Trophoblast cell (in vitro differentiated cells and primary cell): ENCODE results near the gene GTF2IRD1.

ENCODE experiments used
- DNase-seq, 2 donors: peaks; one replicate each; pipeline ENCODE4 v3.0.0-alpha.2; 2016
- H2AFZ ChIP-seq: 2 replicates; pipeline ENCODE4 v1.6.1; 2013; ENCODE audit warnings: low read length, moderate library complexity, mild to moderate bottlenecking; ENCODE audit not compliant: insufficient read depth, poor library complexity
- H2AK5ac ChIP-seq: 2 replicates; pipeline ENCODE4 v1.6.1; 2013; ENCODE audit warnings: mild to moderate bottlenecking, low read length
- H2BK120ac ChIP-seq: 2 replicates; pipeline ENCODE4 v1.6.1; 2013; ENCODE audit warnings: low read length, mild to moderate bottlenecking, moderate library complexity; ENCODE audit not compliant: insufficient read depth, poor library complexity
- H2BK12ac ChIP-seq: 2 replicates; pipeline ENCODE4 v1.6.1; 2013; ENCODE audit warnings: mild to moderate bottlenecking, low read length, moderate library complexity
- H2BK5ac ChIP-seq: 2 replicates; pipeline ENCODE4 v1.6.1; 2013; ENCODE audit warnings: low read length, low read depth, moderate library complexity, mild to moderate bottlenecking; ENCODE audit not compliant: poor library complexity
- H3K14ac ChIP-seq: 2 replicates; pipeline ENCODE4 v1.6.1; 2013; ENCODE audit warnings: mild to moderate bottlenecking, low read length
- H3K18ac ChIP-seq: 2 replicates; pipeline ENCODE4 v1.6.1; 2013; ENCODE audit warnings: mild to moderate bottlenecking, low read length
- H3K23ac ChIP-seq: 2 replicates; pipeline ENCODE4 v1.6.1; 2013; ENCODE audit warnings: low read length
- H3K27ac ChIP-seq: 2 replicates; pipeline ENCODE4 v1.5.1; 2013; ENCODE audit warnings: low read depth, mild to moderate bottlenecking, inconsistent platforms, low read length, moderate library complexity
- H3K27me3 ChIP-seq: 2 replicates; pipeline ENCODE4 v1.6.1; 2013; ENCODE audit warnings: inconsistent platforms, mild to moderate bottlenecking, low read length, moderate library complexity; ENCODE audit not compliant: insufficient read depth
- H3K36me3 ChIP-seq, 2 experiments: 1 replicate in 1 of 2; 2 replicates in 1 of 2; pipeline ENCODE4 v1.6.1; 2013; ENCODE audit warnings: low read length in 2 of 2, mild to moderate bottlenecking in 2 of 2, moderate library complexity in 1 of 2; ENCODE audit not compliant: insufficient read depth in 2 of 2, control insufficient read depth in 1 of 2
- H3K4ac ChIP-seq: 2 replicates; pipeline ENCODE4 v1.6.1; 2013; ENCODE audit warnings: low read depth, mild to moderate bottlenecking, low read length, moderate library complexity
- H3K4me1 ChIP-seq, 2 experiments: 1 replicate in 1 of 2; 2 replicates in 1 of 2; pipeline ENCODE4 v1.6.1; 2013; ENCODE audit warnings: low read length in 2 of 2, mild to moderate bottlenecking in 2 of 2, moderate library complexity in 1 of 2; ENCODE audit not compliant: insufficient read depth in 2 of 2, control insufficient read depth in 1 of 2
- H3K4me2 ChIP-seq: 2 replicates; pipeline ENCODE4 v1.6.1; 2013; ENCODE audit warnings: inconsistent platforms, mild to moderate bottlenecking, low read length, moderate library complexity
- H3K4me3 ChIP-seq: 2 replicates; pipeline ENCODE4 v1.5.1; 2013; ENCODE audit warnings: mild to moderate bottlenecking, low read depth, low read length, inconsistent platforms
- H3K79me1 ChIP-seq: one replicate; pipeline ENCODE4 v1.6.1; 2013; ENCODE audit warnings: low read length
- H3K79me2 ChIP-seq: 2 replicates; pipeline ENCODE4 v1.6.1; 2013; ENCODE audit warnings: low read length, mild to moderate bottlenecking; ENCODE audit not compliant: control insufficient read depth, insufficient read depth, poor library complexity
- H3K9ac ChIP-seq: 2 replicates; pipeline ENCODE4 v1.6.1; 2013; ENCODE audit warnings: mild to moderate bottlenecking, low read length
- H3K9me3 ChIP-seq: 2 replicates; pipeline ENCODE4 v1.6.1; 2013; ENCODE audit warnings: low read depth, mild to moderate bottlenecking, control low read depth, inconsistent platforms, low read length; ENCODE audit not compliant: insufficient read depth
- H4K12ac ChIP-seq: 2 replicates; pipeline ENCODE4 v1.6.1; 2013; ENCODE audit warnings: low read depth, mild to moderate bottlenecking, low read length, moderate library complexity
- H4K8ac ChIP-seq: 2 replicates; pipeline ENCODE4 v1.6.1; 2013; ENCODE audit warnings: low read depth, mild to moderate bottlenecking, low read length, moderate library complexity
- H4K91ac ChIP-seq: one replicate; pipeline ENCODE4 v1.6.1; 2013; ENCODE audit warnings: low read depth, mild to moderate bottlenecking, low read length, moderate library complexity
- WGBS: extraction: QIAGEN DNeasy Blood & Tissue Kit; methylation state at CpG from one replicate; pipeline ENCODE4 v1.1.7; 2013; ENCODE audit warnings: missing lambda C conversion rate; ENCODE audit not compliant: insufficient read length, insufficient coverage; ENCODE audit errors: extremely low coverage; 5-methylcytosine and 5-hydroxymethylcytosine counted together

The GTF2IRD1 gene

DNA sequence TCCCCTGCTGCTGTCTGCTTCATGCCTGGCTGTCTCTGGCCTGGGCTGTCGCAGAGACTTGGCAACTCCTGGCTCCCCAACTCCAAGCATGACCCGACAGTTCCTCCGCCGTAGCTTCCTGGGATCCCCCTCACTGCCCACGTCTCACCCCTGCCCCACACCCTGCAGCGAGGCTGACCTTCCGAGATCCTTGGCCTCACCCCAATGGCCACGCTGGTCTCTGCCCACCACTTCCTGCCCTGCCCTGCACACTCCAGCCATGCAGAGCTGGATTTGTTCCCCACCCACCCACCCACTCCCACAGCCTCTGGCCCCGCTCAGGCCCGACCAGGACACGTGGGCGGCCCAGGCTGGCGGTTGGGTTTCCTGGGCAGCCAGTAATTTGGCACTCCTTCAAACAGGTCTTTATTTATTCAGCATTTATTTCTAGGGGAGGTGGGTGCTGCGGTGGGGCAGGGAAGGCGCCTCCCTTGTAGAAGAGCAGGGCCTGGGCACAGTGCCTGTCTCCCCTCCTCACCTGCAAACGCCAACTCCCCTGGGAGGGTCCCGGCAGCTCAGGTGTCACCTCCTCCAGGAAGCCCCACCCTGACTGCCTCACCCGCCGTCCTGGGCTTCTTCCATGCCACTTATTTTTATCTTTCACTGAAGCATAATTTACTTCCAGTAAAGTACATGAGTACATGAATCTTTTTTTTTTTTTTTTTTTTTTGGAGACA lies 25.5 kb downstream of the GTF2IRD1 start:
- no peak overlapping the region for H3K4me2 ChIP-seq
- H3K9ac ChIP-seq: no peak overlapping the region
- no peak for DNase-seq
- H2BK120ac ChIP-seq: no peak overlapping the region
- H3K27ac ChIP-seq: no peak overlapping the region
- H3K23ac ChIP-seq: no peak overlapping the region
- H3K4me3 ChIP-seq: no peak overlapping the region
- peaks cover 9% of the 10 kb centered on the region for H3K79me1 ChIP-seq
- H3K36me3 ChIP-seq: peaks cover 0 to 3% of the 10 kb centered on the region in 2 experiments
- H2AFZ ChIP-seq: no peak overlapping the region
- H3K79me2 ChIP-seq: peaks cover 3% of the 10 kb centered on the region
- H2BK12ac ChIP-seq: no peak overlapping the region
- H3K18ac ChIP-seq: no peak overlapping the region
- no peaks in the 10 kb centered on the region for H3K27me3 ChIP-seq
- no CpG with 5 or more reads among the region's 19 CpGs for WGBS
- peaks cover 20 to 38% of the 10 kb centered on the region in 2 experiments for H3K4me1 ChIP-seq
- no peak overlapping the region for H4K91ac ChIP-seq
- no peak overlapping the region for H3K4ac ChIP-seq
- H2AK5ac ChIP-seq: no peak overlapping the region
- no peak overlapping the region for H4K12ac ChIP-seq
- no peak overlapping the region for H2BK5ac ChIP-seq
- no peaks in the 10 kb centered on the region for H3K9me3 ChIP-seq
- no peak overlapping the region for H4K8ac ChIP-seq
- H3K14ac ChIP-seq: no peak overlapping the region

DNA sequence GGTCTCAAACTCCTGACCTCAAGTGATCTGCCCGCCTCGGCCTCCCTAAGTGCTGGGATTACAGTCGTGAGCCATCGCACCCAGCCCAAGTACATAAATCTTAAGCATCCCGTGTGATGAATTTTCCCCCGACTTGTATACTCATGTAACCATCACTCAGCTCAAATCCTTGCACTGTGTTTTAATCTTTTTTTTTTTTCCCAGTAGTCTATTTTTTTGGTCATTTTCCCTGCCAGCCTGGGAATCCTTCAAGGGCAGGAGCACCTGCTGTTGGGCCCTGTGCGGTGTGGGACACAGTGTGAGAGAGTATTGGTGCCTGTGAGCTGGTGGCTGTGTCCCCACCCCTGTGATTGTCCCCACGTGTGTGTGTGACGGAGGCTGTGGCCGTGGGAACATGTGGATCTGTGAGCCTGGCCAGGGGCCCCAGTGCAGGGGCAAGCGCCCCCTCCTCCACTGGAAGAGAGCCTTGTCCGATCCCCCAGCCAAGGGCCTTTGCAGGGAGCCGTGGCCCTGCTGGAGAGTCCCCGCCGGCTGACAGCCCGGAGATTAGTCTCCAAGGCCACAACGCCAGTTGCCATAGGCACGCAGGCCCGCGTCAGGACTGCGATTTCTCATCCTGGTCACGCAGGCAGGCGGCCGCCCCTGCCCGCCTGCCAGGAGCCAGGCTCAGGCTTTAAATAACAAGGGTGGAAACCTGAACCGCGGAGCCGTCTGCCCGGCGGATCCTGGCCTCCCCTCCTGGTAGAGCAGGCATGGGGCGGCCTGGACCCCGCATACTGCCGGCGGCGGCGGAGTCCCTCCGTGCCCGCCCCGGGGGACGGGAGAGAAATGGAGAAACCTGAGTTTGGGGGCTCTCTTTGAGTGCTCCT lies 26.5 kb downstream of the GTF2IRD1 start:
- Histone ChIP-seq H2AFZ (no peak overlapping the region), H3K27ac (peak overlapping the region; percentile 67), H3K9ac (peak overlapping the region; percentile 54), H3K4me2 (peak overlapping the region; percentile 41), H3K9me3 (no peaks in the 10 kb centered on the region), H4K12ac (peak overlapping the region; percentile 17), H3K4me3 (no peak overlapping the region), H2BK12ac (peak overlapping the region; percentile 81), H3K4me1 (peaks cover 19 to 34% of the 10 kb centered on the region in 2 experiments), H3K14ac (peak overlapping the region; percentile 28), H2BK5ac (peak overlapping the region; percentile 37), H3K18ac (peak overlapping the region; percentile 49), H2AK5ac (peak overlapping the region; percentile 30), H3K4ac (no peak overlapping the region), H3K27me3 (no peaks in the 10 kb centered on the region), H3K79me2 (peaks cover 3% of the 10 kb centered on the region), H2BK120ac (peak overlapping the region; percentile 44), H4K91ac (peak overlapping the region; percentile 38), H3K36me3 (no peaks in the 10 kb centered on the region), H4K8ac (peak overlapping the region; percentile 55), H3K23ac (no peak overlapping the region), H3K79me1 (peaks cover 9% of the 10 kb centered on the region)
- DNase-seq: peak; percentile 76 to 84
- WGBS: no CpG with 5 or more reads among the region's 40 CpGs

- Histone ChIP-seq H3K79me1 (peaks cover 9% of the 10 kb centered on the region), H3K23ac (no peak overlapping the region), H4K91ac (peak overlapping the region; percentile 38), H2BK120ac (peak overlapping the region; percentile 14), H4K8ac (peak overlapping the region; percentile 55), H3K9me3 (no peaks in the 10 kb centered on the region), H3K36me3 (no peaks in the 10 kb centered on the region), H3K4ac (peak overlapping the region; percentile 9), H3K4me2 (peak overlapping the region; percentile 41), H2AK5ac (no peak overlapping the region), H3K18ac (peak overlapping the region; percentile 21), H3K14ac (no peak overlapping the region), H3K27me3 (no peaks in the 10 kb centered on the region), H4K12ac (peak overlapping the region; percentile 17), H3K9ac (no peak overlapping the region), H3K4me1 (peaks cover 14 to 27% of the 10 kb centered on the region in 2 experiments), H3K4me3 (no peak overlapping the region), H2BK5ac (peak overlapping the region; percentile 10), H3K27ac (peak overlapping the region; percentile 67), H2AFZ (no peak overlapping the region), H2BK12ac (peak overlapping the region; percentile 41), H3K79me2 (peaks cover 3% of the 10 kb centered on the region)
- WGBS: no CpG with 5 or more reads among the region's 16 CpGs
- peak; percentile 89 to 95 for DNase-seq
Measured at GRCh38 chr7:74480861-74481417, 27.2 kb downstream of the GTF2IRD1 start.

GRCh38 chr7:74481458-74482196 lies 27.9 kb downstream of the GTF2IRD1 start:
- H2AK5ac ChIP-seq: no peak overlapping the region
- peak overlapping the region; percentile 77 for H3K18ac ChIP-seq
- WGBS: no CpG with 5 or more reads among the region's 8 CpGs
- peaks cover 14 to 25% of the 10 kb centered on the region in 2 experiments for H3K4me1 ChIP-seq
- H2AFZ ChIP-seq: no peak overlapping the region
- H3K9me3 ChIP-seq: no peaks in the 10 kb centered on the region
- peak in 1 of 2 donors; percentile 43 for DNase-seq
- H4K8ac ChIP-seq: no peak overlapping the region
- peaks cover 3% of the 10 kb centered on the region for H3K79me2 ChIP-seq
- H3K9ac ChIP-seq: no peak overlapping the region
- H4K12ac ChIP-seq: no peak overlapping the region
- H2BK5ac ChIP-seq: no peak overlapping the region
- H3K36me3 ChIP-seq: no peaks in the 10 kb centered on the region
- no peak overlapping the region for H3K23ac ChIP-seq
- H3K27me3 ChIP-seq: no peaks in the 10 kb centered on the region
- peaks cover 9% of the 10 kb centered on the region for H3K79me1 ChIP-seq
- H3K14ac ChIP-seq: no peak overlapping the region
- no peak overlapping the region for H3K4me2 ChIP-seq
- H3K27ac ChIP-seq: no peak overlapping the region
- H2BK12ac ChIP-seq: no peak overlapping the region
- no peak overlapping the region for H3K4me3 ChIP-seq
- no peak overlapping the region for H4K91ac ChIP-seq
- no peak overlapping the region for H2BK120ac ChIP-seq
- peak overlapping the region; percentile 66 for H3K4ac ChIP-seq
